HepG2 (cell line): Measurements from ENCODE around the gene H6PD. TPM values are rescaled to one million over a fixed set of nuclear protein-coding genes. Genes with fewer than 3 reads are reported as not detected.

Experiments
- DPF2 ChIP-seq: sonication (generic); formaldehyde crosslinking; IDR thresholded peaks from 2 replicates; pipeline ENCODE4 v1.4.0; 2020; ENCODE audit warnings: mild to moderate bottlenecking, low read depth, missing genetic modification reagents, borderline replicate concordance
- HDAC1 ChIP-seq: sonication (generic); formaldehyde crosslinking; IDR thresholded peaks from 2 replicates; pipeline ENCODE4 v1.5.1; 2020; ENCODE audit warnings: mild to moderate bottlenecking, missing genetic modification reagents
- MBNL3 ChIP-seq: fragments of 250-450 bp; sonication (Bioruptor Pico); conservative IDR thresholded peaks from 2 replicates; pipeline ENCODE4 v1.8.0; 2022; ENCODE audit warnings: mild to moderate bottlenecking, inconsistent platforms
- MTA1 ChIP-seq: sonication (generic); formaldehyde crosslinking; IDR thresholded peaks from 2 replicates; pipeline ENCODE4 v1.4.0; 2020; ENCODE audit warnings: missing genetic modification reagents, mild to moderate bottlenecking, borderline replicate concordance
- NFE2L2 ChIP-seq: fragments of 150-350 bp; IDR thresholded peaks from 2 replicates; pipeline ENCODE4 v1.6.1; 2014; ENCODE audit warnings: low read length
- NR3C1 ChIP-seq: sonication (generic); formaldehyde crosslinking; IDR thresholded peaks from 2 replicates; pipeline ENCODE4 v1.4.0; 2020; ENCODE audit warnings: missing genetic modification reagents
- PRMT3 ChIP-seq: sonication (generic); formaldehyde crosslinking; IDR thresholded peaks from 2 replicates; pipeline ENCODE4 v1.8.1; 2022; ENCODE audit warnings: low read depth, mild to moderate bottlenecking, moderate library complexity, missing genetic modification reagents, borderline replicate concordance
- RARG ChIP-seq: sonication (generic); formaldehyde crosslinking; IDR thresholded peaks from 2 replicates; pipeline ENCODE4 v1.4.0; 2020; ENCODE audit warnings: low read depth, mild to moderate bottlenecking, missing genetic modification reagents
- RBFOX2 ChIP-seq: fragments of 200-400 bp; formaldehyde crosslinking; IDR thresholded peaks from 2 replicates; pipeline ENCODE4 v1.6.1; 2017; ENCODE audit warnings: low read depth, mild to moderate bottlenecking, low read length
- SAP130 ChIP-seq: IDR thresholded peaks from 2 replicates; pipeline ENCODE4 v1.6.1; 2016; ENCODE audit warnings: low read depth
- SKI ChIP-seq: fragments of 450-650 bp; IDR thresholded peaks from one replicate; pipeline ENCODE4 v1.6.1; 2018; ENCODE audit warnings: mild to moderate bottlenecking; ENCODE audit not compliant: partially characterized antibody
- SNAPC2 ChIP-seq: sonication (generic); formaldehyde crosslinking; IDR thresholded peaks from 2 replicates; pipeline ENCODE4 v1.8.1; 2022; ENCODE audit warnings: mild to moderate bottlenecking, missing genetic modification reagents
- SOX13 ChIP-seq, 3 experiments: fragments of 450-650 bp in 1 of 3; sonication (generic) in 1 of 3; formaldehyde crosslinking in 1 of 3; IDR thresholded peaks in 2 of 3; conservative IDR thresholded peaks in 1 of 3; 2 replicates each; pipeline versions ENCODE4 v1.5.0 to v1.6.1; 2016 to 2020; ENCODE audit warnings: antibody characterized with exemption in 1 of 3, mild to moderate bottlenecking in 1 of 3, missing compliant biosample characterization in 1 of 3, missing genetic modification reagents in 1 of 3, moderate library complexity in 1 of 3
- SPEN ChIP-seq: sonication (generic); formaldehyde crosslinking; IDR thresholded peaks from 2 replicates; pipeline ENCODE4 v1.5.1; 2020; ENCODE audit warnings: low read depth, mild to moderate bottlenecking, missing genetic modification reagents
- TARDBP ChIP-seq: sonication (generic); formaldehyde crosslinking; IDR thresholded peaks from 2 replicates; pipeline ENCODE4 v1.8.0; 2022; ENCODE audit warnings: mild to moderate bottlenecking, missing genetic modification reagents
- TFE3 ChIP-seq: IDR thresholded peaks from 2 replicates; pipeline ENCODE4 v1.6.1; 2016
- TOPORS ChIP-seq: sonication (generic); formaldehyde crosslinking; IDR thresholded peaks from 2 replicates; pipeline ENCODE4 v1.8.0; 2023; ENCODE audit warnings: mild to moderate bottlenecking, missing genetic modification reagents
- YEATS2 ChIP-seq: sonication (generic); formaldehyde crosslinking; IDR thresholded peaks from 2 replicates; pipeline ENCODE4 v1.4.0; 2020; ENCODE audit warnings: missing genetic modification reagents, borderline replicate concordance
- ZNF343 ChIP-seq: sonication (generic); formaldehyde crosslinking; IDR thresholded peaks from 2 replicates; pipeline ENCODE4 v1.4.0; 2020; ENCODE audit warnings: mild to moderate bottlenecking, missing genetic modification reagents
- ZNF761 ChIP-seq: sonication (generic); formaldehyde crosslinking; conservative IDR thresholded peaks from 2 replicates; pipeline ENCODE4 v1.4.0; 2020; ENCODE audit warnings: mild to moderate bottlenecking, missing genetic modification reagents
- polyA plus RNA-seq, 8 experiments: library from polyadenylated mRNA; depleted of rRNA in 3 of 8; stranded (reverse) in 7 of 8; unstranded in 1 of 8; fragments of >200 nt; fragmentation: Illumina TruSeq in 4 of 8; extraction: Trizol in 4 of 8; gene quantifications; 2 replicates each; pipeline versions ENCODE4 v1.2.1 to v1.2.3, GENCODE V29; 2011 to 2016; ENCODE audit warnings: low read depth in 4 of 8, missing spikeins in 1 of 8, mixed read lengths in 1 of 8; ENCODE audit not compliant: insufficient read depth in 1 of 8
- total RNA-seq, 5 experiments: library from RNA; depleted of rRNA; stranded (reverse); fragments of >200 nt; fragmentation: Illumina TruSeq; extraction: Trizol; gene quantifications; 2 replicates each; pipeline ENCODE4 v1.2.3, GENCODE V29; 2016; ENCODE audit warnings: low read depth in 1 of 5
- TF ChIP-seq, protein P1 (sequence below): sonication (generic); formaldehyde crosslinking; IDR thresholded peaks from 2 replicates; pipeline ENCODE4 v1.4.0; 2020; ENCODE audit warnings: mild to moderate bottlenecking, missing genetic modification reagents
- TF ChIP-seq, protein P2 (sequence below): sonication (generic); formaldehyde crosslinking; IDR thresholded peaks from 2 replicates; pipeline ENCODE4 v1.5.1; 2020; ENCODE audit warnings: missing genetic modification reagents, mild to moderate bottlenecking, borderline replicate concordance
- TF ChIP-seq, protein P3 (sequence below): sonication (generic); formaldehyde crosslinking; IDR thresholded peaks from 2 replicates; pipeline ENCODE4 v1.5.0; 2020; ENCODE audit warnings: mild to moderate bottlenecking, missing genetic modification reagents
- TF ChIP-seq, protein P4 (sequence below): sonication (generic); formaldehyde crosslinking; IDR thresholded peaks from 2 replicates; pipeline ENCODE4 v1.8.0; 2022; ENCODE audit warnings: missing genetic modification reagents, mild to moderate bottlenecking, borderline replicate concordance

H6PD gene
- total and polyA plus RNA-seq, 2 of the 13 experiments (the other 11 are each of a cell fraction or from before 2014, with no cell fraction given) = 9.3 to 14.1 TPM

DNA sequence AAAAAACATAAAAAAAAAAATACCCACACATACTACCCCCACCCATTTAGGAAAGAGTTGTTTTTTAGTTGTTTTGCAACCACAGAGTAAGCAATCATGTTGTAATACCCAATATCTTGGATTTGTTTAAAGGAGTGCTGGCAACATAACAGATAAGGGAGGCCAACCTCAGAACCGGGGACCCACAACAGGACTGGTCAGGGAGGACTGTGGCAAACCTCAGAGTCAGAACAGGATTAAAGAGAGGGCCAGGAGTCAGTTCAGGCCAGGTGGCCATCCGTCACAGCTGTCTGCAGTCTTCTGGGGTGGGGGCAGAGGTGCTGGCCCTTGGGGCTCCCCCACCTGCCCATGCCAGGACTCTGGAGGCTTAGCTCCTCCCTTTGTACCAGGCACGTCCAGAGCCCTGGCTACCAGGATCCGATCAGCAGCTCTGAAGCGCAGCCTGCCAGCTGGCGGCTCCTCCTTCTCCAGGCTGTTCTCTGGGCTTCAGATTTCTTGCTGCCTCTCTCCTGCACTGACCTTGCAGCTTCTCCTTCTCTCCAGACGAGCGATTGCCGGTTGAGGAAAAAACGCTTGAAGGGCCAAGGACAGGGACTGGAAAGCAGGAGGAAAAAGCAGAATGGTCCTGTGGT is 7.9 kb downstream of the H6PD start (continued):
- TF ChIP-seq, protein P1, sequence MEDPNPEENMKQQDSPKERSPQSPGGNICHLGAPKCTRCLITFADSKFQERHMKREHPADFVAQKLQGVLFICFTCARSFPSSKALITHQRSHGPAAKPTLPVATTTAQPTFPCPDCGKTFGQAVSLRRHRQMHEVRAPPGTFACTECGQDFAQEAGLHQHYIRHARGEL (CRISPR knock-in tag) = no peak
- TF ChIP-seq, protein P2, sequence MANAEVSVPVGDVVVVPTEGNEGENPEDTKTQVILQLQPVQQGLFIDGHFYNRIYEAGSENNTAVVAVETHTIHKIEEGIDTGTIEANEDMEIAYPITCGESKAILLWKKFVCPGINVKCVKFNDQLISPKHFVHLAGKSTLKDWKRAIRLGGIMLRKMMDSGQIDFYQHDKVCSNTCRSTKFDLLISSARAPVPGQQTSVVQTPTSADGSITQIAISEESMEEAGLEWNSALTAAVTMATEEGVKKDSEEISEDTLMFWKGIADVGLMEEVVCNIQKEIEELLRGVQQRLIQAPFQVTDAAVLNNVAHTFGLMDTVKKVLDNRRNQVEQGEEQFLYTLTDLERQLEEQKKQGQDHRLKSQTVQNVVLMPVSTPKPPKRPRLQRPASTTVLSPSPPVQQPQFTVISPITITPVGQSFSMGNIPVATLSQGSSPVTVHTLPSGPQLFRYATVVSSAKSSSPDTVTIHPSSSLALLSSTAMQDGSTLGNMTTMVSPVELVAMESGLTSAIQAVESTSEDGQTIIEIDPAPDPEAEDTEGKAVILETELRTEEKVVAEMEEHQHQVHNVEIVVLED (CRISPR knock-in tag) = no peak
- TF ChIP-seq TFE3 (CRISPR knock-in tag) (no peak), NFE2L2 (no peak), TARDBP (no peak), RBFOX2 (no peak), HDAC1 (peak; percentile 51), SPEN (CRISPR knock-in tag) (no peak), MBNL3 (CRISPR knock-in tag) (no peak), NR3C1 (no peak), MTA1 (CRISPR knock-in tag) (0 out of 2 replicates have a peak, but pooled peaks have one; percentile 56), ZNF343 (CRISPR knock-in tag) (no peak), ZNF761 (CRISPR knock-in tag) (no peak), DPF2 (no peak), SKI (no peak), TOPORS (CRISPR knock-in tag) (no peak), SNAPC2 (CRISPR knock-in tag) (no peak), PRMT3 (CRISPR knock-in tag) (no peak), SOX13 (IDR thresholded peaks at IDR 0.05) (no peak), SOX13 (CRISPR knock-in tag; conservative IDR thresholded peaks at IDR 0.05 in 1 of 2, IDR thresholded peaks at IDR 0.05 in 1 of 2) (peak in 1 of 2 experiments; percentile 61; a peak in 1 of 4 replicates), YEATS2 (CRISPR knock-in tag) (no peak), SAP130 (CRISPR knock-in tag) (no peak), RARG (CRISPR knock-in tag) (no peak)
- TF ChIP-seq, protein P3, sequence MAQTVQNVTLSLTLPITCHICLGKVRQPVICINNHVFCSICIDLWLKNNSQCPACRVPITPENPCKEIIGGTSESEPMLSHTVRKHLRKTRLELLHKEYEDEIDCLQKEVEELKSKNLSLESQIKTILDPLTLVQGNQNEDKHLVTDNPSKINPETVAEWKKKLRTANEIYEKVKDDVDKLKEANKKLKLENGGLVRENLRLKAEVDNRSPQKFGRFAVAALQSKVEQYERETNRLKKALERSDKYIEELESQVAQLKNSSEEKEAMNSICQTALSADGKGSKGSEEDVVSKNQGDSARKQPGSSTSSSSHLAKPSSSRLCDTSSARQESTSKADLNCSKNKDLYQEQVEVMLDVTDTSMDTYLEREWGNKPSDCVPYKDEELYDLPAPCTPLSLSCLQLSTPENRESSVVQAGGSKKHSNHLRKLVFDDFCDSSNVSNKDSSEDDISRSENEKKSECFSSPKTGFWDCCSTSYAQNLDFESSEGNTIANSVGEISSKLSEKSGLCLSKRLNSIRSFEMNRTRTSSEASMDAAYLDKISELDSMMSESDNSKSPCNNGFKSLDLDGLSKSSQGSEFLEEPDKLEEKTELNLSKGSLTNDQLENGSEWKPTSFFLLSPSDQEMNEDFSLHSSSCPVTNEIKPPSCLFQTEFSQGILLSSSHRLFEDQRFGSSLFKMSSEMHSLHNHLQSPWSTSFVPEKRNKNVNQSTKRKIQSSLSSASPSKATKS (CRISPR knock-in tag) = 0 out of 2 replicates have a peak, but pooled peaks have one; percentile 70
- TF ChIP-seq, protein P4, sequence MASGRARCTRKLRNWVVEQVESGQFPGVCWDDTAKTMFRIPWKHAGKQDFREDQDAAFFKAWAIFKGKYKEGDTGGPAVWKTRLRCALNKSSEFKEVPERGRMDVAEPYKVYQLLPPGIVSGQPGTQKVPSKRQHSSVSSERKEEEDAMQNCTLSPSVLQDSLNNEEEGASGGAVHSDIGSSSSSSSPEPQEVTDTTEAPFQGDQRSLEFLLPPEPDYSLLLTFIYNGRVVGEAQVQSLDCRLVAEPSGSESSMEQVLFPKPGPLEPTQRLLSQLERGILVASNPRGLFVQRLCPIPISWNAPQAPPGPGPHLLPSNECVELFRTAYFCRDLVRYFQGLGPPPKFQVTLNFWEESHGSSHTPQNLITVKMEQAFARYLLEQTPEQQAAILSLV = no peak
